ENCODE data around the gene CDH2. TPM values are rescaled to one million over a fixed set of nuclear protein-coding genes. Genes with fewer than 3 reads are reported as not detected.

CDH2 gene
- total RNA-seq, 1 donor from 2014 or later = 87.2 TPM

- peak overlapping the region; percentile 23 for H3K27ac Mint-ChIP-seq (ENCODE audit: unreplicated experiment)
- no peaks in the 10 kb centered on the region for H3K27me3 Mint-ChIP-seq (ENCODE audit: unreplicated experiment)
- H3K4me1 Mint-ChIP-seq (ENCODE audit: unreplicated experiment) = peaks cover 4% of the 10 kb centered on the region
- H3K4me3 Mint-ChIP-seq (ENCODE audit: unreplicated experiment) = no peak overlapping the region
- DNase-seq (ENCODE audit: extremely low spot score, unreplicated experiment) = no peak
- no peaks in the 10 kb centered on the region for H3K36me3 Mint-ChIP-seq (ENCODE audit: unreplicated experiment)
- no peak for TF ChIP-seq CTCF (IDR thresholded peaks at IDR 0.05)
- H3K9me3 Mint-ChIP-seq (ENCODE audit: unreplicated experiment) = no peaks in the 10 kb centered on the region
Observed at GRCh38 chr18:27942706-27943105, 234.2 kb downstream of the CDH2 start.

GRCh38 chr18:27931535-27931934 lies 245.4 kb downstream of the CDH2 start:
- H3K9me3 Mint-ChIP-seq (ENCODE audit: unreplicated experiment) = peaks cover 9% of the 10 kb centered on the region
- no peak for TF ChIP-seq CTCF (IDR thresholded peaks at IDR 0.05)
- no peaks in the 10 kb centered on the region for H3K4me1 Mint-ChIP-seq (ENCODE audit: unreplicated experiment)
- no peaks in the 10 kb centered on the region for H3K36me3 Mint-ChIP-seq (ENCODE audit: unreplicated experiment)
- no peak overlapping the region for H3K27ac Mint-ChIP-seq (ENCODE audit: unreplicated experiment)
- no peak overlapping the region for H3K4me3 Mint-ChIP-seq (ENCODE audit: unreplicated experiment)
- no peaks in the 10 kb centered on the region for H3K27me3 Mint-ChIP-seq (ENCODE audit: unreplicated experiment)
- DNase-seq (ENCODE audit: extremely low spot score, unreplicated experiment) = no peak

GRCh38 chr18:27922780-27923179 lies 254.2 kb downstream of the CDH2 start:
- Mint-ChIP-seq H3K27ac (ENCODE audit: unreplicated experiment) (peak overlapping the region; percentile 85), H3K9me3 (ENCODE audit: unreplicated experiment) (peaks cover 5% of the 10 kb centered on the region), H3K27me3 (ENCODE audit: unreplicated experiment) (no peaks in the 10 kb centered on the region), H3K36me3 (ENCODE audit: unreplicated experiment) (no peaks in the 10 kb centered on the region), H3K4me3 (ENCODE audit: unreplicated experiment) (no peak overlapping the region), H3K4me1 (ENCODE audit: unreplicated experiment) (peaks cover 20% of the 10 kb centered on the region)
- no peak for TF ChIP-seq CTCF (IDR thresholded peaks at IDR 0.05)
- no peak for DNase-seq (ENCODE audit: extremely low spot score, unreplicated experiment)

GRCh38 chr18:27921904-27922751 lies 254.8 kb downstream of the CDH2 start:
- Mint-ChIP-seq H3K27ac (ENCODE audit: unreplicated experiment) (peak overlapping the region; percentile 85), H3K4me1 (ENCODE audit: unreplicated experiment) (peaks cover 20% of the 10 kb centered on the region), H3K4me3 (ENCODE audit: unreplicated experiment) (peak overlapping the region; percentile 39), H3K36me3 (ENCODE audit: unreplicated experiment) (no peaks in the 10 kb centered on the region), H3K9me3 (ENCODE audit: unreplicated experiment) (no peaks in the 10 kb centered on the region), H3K27me3 (ENCODE audit: unreplicated experiment) (no peaks in the 10 kb centered on the region)
- no peak for DNase-seq (ENCODE audit: extremely low spot score, unreplicated experiment)
- TF ChIP-seq CTCF (IDR thresholded peaks at IDR 0.05) = no peak

- Mint-ChIP-seq H3K27ac (ENCODE audit: unreplicated experiment) (peak overlapping the region; percentile 85), H3K4me3 (ENCODE audit: unreplicated experiment) (peak overlapping the region; percentile 39), H3K27me3 (ENCODE audit: unreplicated experiment) (no peaks in the 10 kb centered on the region), H3K36me3 (ENCODE audit: unreplicated experiment) (no peaks in the 10 kb centered on the region), H3K9me3 (ENCODE audit: unreplicated experiment) (no peaks in the 10 kb centered on the region), H3K4me1 (ENCODE audit: unreplicated experiment) (peaks cover 20% of the 10 kb centered on the region)
- TF ChIP-seq CTCF (IDR thresholded peaks at IDR 0.05) = no peak
- DNase-seq (ENCODE audit: extremely low spot score, unreplicated experiment) = no peak
Observed at GRCh38 chr18:27921392-27921791, 255.5 kb downstream of the CDH2 start.
